Measurements from ENCODE around the gene MEGF6. TPM values are rescaled to one million over a fixed set of nuclear protein-coding genes. Genes with fewer than 3 reads are reported as not detected.

MEGF6 gene
- total RNA-seq, 2 experiments from 2014 or later, result 2.0 to 2.5 TPM

GRCh38 chr1:3598522-3599285 is 12.6 kb downstream of the MEGF6 start:
- intact Hi-C loops (cut with micrococcal nuclease), result no loop called here
- no peak overlapping the region for H3K27ac Mint-ChIP-seq
- H3K4me1 Mint-ChIP-seq (ENCODE audit: low read depth), result peaks cover 17% of the 10 kb centered on the region
- CTCF ChIA-PET, result interaction anchor here (1.3 to 1.8 kb wide), 3 partner anchors 17 to 34 kb away, joined by 3 to 9 read pairs (median 3); no protein-coding TSS in a partner anchor
- no peaks in the 10 kb centered on the region for H3K9me3 Mint-ChIP-seq
- ATAC-seq (no peak), DNase-seq (no peak)
- no peaks in the 10 kb centered on the region for H3K36me3 Mint-ChIP-seq (ENCODE audit: low read depth)
- H3K4me3 Mint-ChIP-seq, result no peak overlapping the region
- POLR2A ChIA-PET, result interaction anchor here (0.9 kb wide), 1 partner anchor 70 kb away, joined by 3 read pairs; no protein-coding TSS in a partner anchor
- H3K27me3 Mint-ChIP-seq, result no peaks in the 10 kb centered on the region
- TF ChIP-seq CTCF (IDR thresholded peaks at IDR 0.05), result no peak

- intact Hi-C loops (cut with micrococcal nuclease), result no loop called here
- H3K27me3 Mint-ChIP-seq, result no peaks in the 10 kb centered on the region
- no peak overlapping the region for H3K4me3 Mint-ChIP-seq
- no peak for ATAC-seq
- CTCF ChIA-PET, result interaction anchor here (1.4 to 1.8 kb wide), 3 partner anchors 18 to 107 kb away, joined by 3 to 9 read pairs (median 3); no protein-coding TSS in a partner anchor
- TF ChIP-seq CTCF (IDR thresholded peaks at IDR 0.05), result no peak
- H3K27ac Mint-ChIP-seq, result no peak overlapping the region
- no peaks in the 10 kb centered on the region for H3K9me3 Mint-ChIP-seq
- no peak for DNase-seq
- H3K36me3 Mint-ChIP-seq (ENCODE audit: low read depth), result no peaks in the 10 kb centered on the region
- POLR2A ChIA-PET, result interaction anchor here (0.9 kb wide), 1 partner anchor 71 kb away, joined by 3 read pairs; no protein-coding TSS in a partner anchor
- H3K4me1 Mint-ChIP-seq (ENCODE audit: low read depth), result peaks cover 17% of the 10 kb centered on the region
These were observed 13.2 kb downstream of the MEGF6 start for GRCh38 chr1:3598051-3598491.

GRCh38 chr1:3597599-3597964 is 13.7 kb downstream of the MEGF6 start:
- H3K27ac Mint-ChIP-seq, result peak overlapping the region; percentile 83
- no peaks in the 10 kb centered on the region for H3K36me3 Mint-ChIP-seq (ENCODE audit: low read depth)
- intact Hi-C loops (cut with micrococcal nuclease), result no loop called here
- no peaks in the 10 kb centered on the region for H3K27me3 Mint-ChIP-seq
- peak overlapping the region; percentile 3 for H3K4me3 Mint-ChIP-seq
- peak; percentile 65 for ATAC-seq
- H3K9me3 Mint-ChIP-seq, result no peaks in the 10 kb centered on the region
- TF ChIP-seq CTCF (IDR thresholded peaks at IDR 0.05), result no peak
- CTCF ChIA-PET, result interaction anchor here (1.0 to 1.6 kb wide), 4 partner anchors 18 to 107 kb away, joined by 3 to 5 read pairs (median 3); no protein-coding TSS in a partner anchor
- DNase-seq, result peak; percentile 54
- POLR2A ChIA-PET, result interaction anchor here (1.2 kb wide), 1 partner anchor 315 kb away, joined by 3 read pairs; no protein-coding TSS in a partner anchor
- peaks cover 17% of the 10 kb centered on the region for H3K4me1 Mint-ChIP-seq (ENCODE audit: low read depth)

GRCh38 chr1:3596663-3597598 is 14.4 kb downstream of the MEGF6 start:
- no peaks in the 10 kb centered on the region for H3K36me3 Mint-ChIP-seq (ENCODE audit: low read depth)
- H3K4me3 Mint-ChIP-seq, result peak overlapping the region; percentile 3
- ATAC-seq (peak; percentile 50), DNase-seq (no peak)
- no peaks in the 10 kb centered on the region for H3K27me3 Mint-ChIP-seq
- H3K27ac Mint-ChIP-seq, result peak overlapping the region; percentile 56
- H3K9me3 Mint-ChIP-seq, result no peaks in the 10 kb centered on the region
- ChIA-PET CTCF (interaction anchor here (1.0 to 1.6 kb wide), 4 partner anchors 19 to 106 kb away, joined by 3 to 5 read pairs (median 3); no protein-coding TSS in a partner anchor), POLR2A (interaction anchor here (1.2 kb wide), 1 partner anchor 316 kb away, joined by 3 read pairs; no protein-coding TSS in a partner anchor)
- TF ChIP-seq CTCF (IDR thresholded peaks at IDR 0.05), result no peak
- peaks cover 17% of the 10 kb centered on the region for H3K4me1 Mint-ChIP-seq (ENCODE audit: low read depth)
- intact Hi-C loops (cut with micrococcal nuclease), result no loop called here

Measured in activated CD8-positive, alpha-beta T cell treated with anti-CD3 and anti-CD28 coated beads for 36 hours (primary cell).